LNCAP (cell line): ENCODE measurements around the gene C20orf96.

Source experiments
- CTCF ChIP-seq: fragments of 450-650 bp; IDR thresholded peaks from 2 replicates; pipeline ENCODE4 v1.5.1; 2017; ENCODE audit warnings: mild to moderate bottlenecking

C20orf96 gene

GRCh38 chr20:313948-314347 lies 23.4 kb upstream of the C20orf96 start:
- no peak for TF ChIP-seq CTCF

GRCh38 chr20:313402-313801 lies 22.9 kb upstream of the C20orf96 start:
- no peak for TF ChIP-seq CTCF

- TF ChIP-seq CTCF, result no peak
Measured at GRCh38 chr20:312866-313265, 22.3 kb upstream of the C20orf96 start.

GRCh38 chr20:312067-312466 lies 21.5 kb upstream of the C20orf96 start:
- TF ChIP-seq CTCF, result no peak

- TF ChIP-seq CTCF, result no peak
Measured at GRCh38 chr20:311609-312008, 21.1 kb upstream of the C20orf96 start.

- TF ChIP-seq CTCF, result no peak
Measured at GRCh38 chr20:310645-311044, 20.1 kb upstream of the C20orf96 start.

- no peak for TF ChIP-seq CTCF
Measured at GRCh38 chr20:309841-310644, 19.5 kb upstream of the C20orf96 start.

- TF ChIP-seq CTCF, result no peak
Measured at GRCh38 chr20:309306-309840, 18.8 kb upstream of the C20orf96 start.
